Measurements from ENCODE around the gene DTD1. TPM values are rescaled to one million over a fixed set of nuclear protein-coding genes. Genes with fewer than 3 reads are reported as not detected.
"Not testable (repeated sequence)": the region's sequence is repeated elsewhere in the genome, so short reads cannot be mapped to it uniquely, and the experiment has no call there.

The DTD1 gene
- total RNA-seq, 1 experiment from 2014 or later: 14.3 TPM

DNA sequence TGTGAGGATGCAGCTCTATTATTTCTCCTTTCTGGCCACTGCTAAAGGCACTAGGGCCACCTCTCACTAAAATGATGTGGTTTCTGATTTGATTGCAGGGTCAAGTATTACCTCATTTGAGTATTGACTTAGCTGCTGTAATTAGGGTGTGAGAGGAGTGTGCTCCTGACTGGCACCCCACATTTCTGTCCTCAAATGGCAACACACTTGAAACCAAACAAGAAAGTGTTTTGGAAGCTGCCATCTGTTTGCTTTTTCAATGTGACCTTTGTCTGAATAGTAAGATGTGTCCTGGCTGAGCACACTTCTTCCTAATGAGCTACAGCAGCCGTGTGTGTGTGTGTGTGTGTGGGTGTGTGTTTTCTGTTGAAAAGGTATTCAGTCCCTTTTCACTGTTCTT, 162.9 kb downstream of the DTD1 start:
- H3K27ac Mint-ChIP-seq (ENCODE audit: unreplicated experiment): no peak overlapping the region
- BruUV-seq (replicated peaks): no TSS peak
- no peaks in the 10 kb centered on the region for H3K36me3 Mint-ChIP-seq (ENCODE audit: insufficient read depth, unreplicated experiment)
- H3K4me1 Mint-ChIP-seq (ENCODE audit: low read depth, unreplicated experiment): no peaks in the 10 kb centered on the region
- intact Hi-C loops (cut with micrococcal nuclease; ENCODE audit: unreplicated experiment): no loop called here
- CTCF ChIA-PET: no interaction called here
- no peak overlapping the region for H3K4me3 Mint-ChIP-seq (ENCODE audit: low read depth, unreplicated experiment)
- H3K9me3 Mint-ChIP-seq (ENCODE audit: low read depth, unreplicated experiment): no peaks in the 10 kb centered on the region
- no peak for DNase-seq
- no peaks in the 10 kb centered on the region for H3K27me3 Mint-ChIP-seq (ENCODE audit: unreplicated experiment)
- TF ChIP-seq CTCF (IDR thresholded peaks at IDR 0.05; ENCODE audit: unreplicated experiment): no peak

DNA sequence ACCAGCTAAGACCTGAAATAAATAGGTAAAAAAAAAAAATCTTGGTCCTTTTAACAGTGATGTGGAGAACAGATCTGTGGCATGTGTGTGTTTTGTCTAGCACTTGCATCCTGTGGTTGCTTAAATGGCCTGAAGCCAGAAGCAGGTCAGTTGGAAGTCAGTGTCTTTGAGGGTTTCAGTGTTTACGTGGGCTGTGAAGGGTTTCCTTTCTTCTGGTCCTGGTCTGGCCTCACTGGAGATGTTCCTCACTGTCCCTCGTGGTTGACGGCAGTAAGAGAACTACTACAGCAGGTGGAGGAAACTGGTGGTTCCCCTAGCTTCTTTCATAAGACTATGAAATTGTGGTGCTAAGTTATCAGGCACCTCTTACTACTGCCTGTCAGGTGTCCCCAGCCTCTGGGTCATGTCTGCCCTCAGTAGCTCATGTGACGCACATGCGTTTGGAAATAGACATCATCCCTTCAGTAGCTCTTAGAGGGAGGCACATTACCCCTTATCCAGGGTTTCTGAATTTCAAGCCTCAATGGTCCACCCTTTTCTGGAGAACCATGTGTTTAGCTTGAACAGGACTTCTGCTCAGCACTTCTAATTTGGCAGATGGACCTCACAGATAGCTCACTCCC, 166.3 kb downstream of the DTD1 start:
- Mint-ChIP-seq H3K27ac (ENCODE audit: unreplicated experiment) (no peak overlapping the region), H3K27me3 (ENCODE audit: unreplicated experiment) (no peaks in the 10 kb centered on the region), H3K36me3 (ENCODE audit: insufficient read depth, unreplicated experiment) (no peaks in the 10 kb centered on the region), H3K4me1 (ENCODE audit: low read depth, unreplicated experiment) (no peaks in the 10 kb centered on the region), H3K9me3 (ENCODE audit: low read depth, unreplicated experiment) (no peaks in the 10 kb centered on the region), H3K4me3 (ENCODE audit: low read depth, unreplicated experiment) (no peak overlapping the region)
- DNase-seq: no peak
- CTCF ChIA-PET: no interaction called here
- BruUV-seq (replicated peaks): no TSS peak
- TF ChIP-seq CTCF (IDR thresholded peaks at IDR 0.05; ENCODE audit: unreplicated experiment): no peak
- intact Hi-C loops (cut with micrococcal nuclease; ENCODE audit: unreplicated experiment): no loop called here

- Mint-ChIP-seq H3K4me3 (ENCODE audit: low read depth, unreplicated experiment) (no peak overlapping the region), H3K27me3 (ENCODE audit: unreplicated experiment) (no peaks in the 10 kb centered on the region), H3K9me3 (ENCODE audit: low read depth, unreplicated experiment) (no peaks in the 10 kb centered on the region), H3K36me3 (ENCODE audit: insufficient read depth, unreplicated experiment) (no peaks in the 10 kb centered on the region), H3K4me1 (ENCODE audit: low read depth, unreplicated experiment) (no peaks in the 10 kb centered on the region), H3K27ac (ENCODE audit: unreplicated experiment) (no peak overlapping the region)
- no TSS peak for BruUV-seq (replicated peaks)
- DNase-seq: no peak
- intact Hi-C loops (cut with micrococcal nuclease; ENCODE audit: unreplicated experiment): no loop called here
- no peak for TF ChIP-seq CTCF (IDR thresholded peaks at IDR 0.05; ENCODE audit: unreplicated experiment)
- CTCF ChIA-PET: no interaction called here
These were observed 166.8 kb downstream of the DTD1 start for GRCh38 chr20:18754653-18755045.

GRCh38 chr20:18760852-18761251, 173.0 kb downstream of the DTD1 start:
- DNase-seq; intact Hi-C loops (cut with micrococcal nuclease; ENCODE audit: unreplicated experiment); H3K27ac Mint-ChIP-seq (ENCODE audit: unreplicated experiment); BruUV-seq (replicated peaks); H3K36me3 Mint-ChIP-seq (ENCODE audit: insufficient read depth, unreplicated experiment); H3K4me3 Mint-ChIP-seq (ENCODE audit: low read depth, unreplicated experiment); H3K27me3 Mint-ChIP-seq (ENCODE audit: unreplicated experiment); H3K4me1 Mint-ChIP-seq (ENCODE audit: low read depth, unreplicated experiment); CTCF ChIA-PET; H3K9me3 Mint-ChIP-seq (ENCODE audit: low read depth, unreplicated experiment): not testable (repeated sequence)

DNA sequence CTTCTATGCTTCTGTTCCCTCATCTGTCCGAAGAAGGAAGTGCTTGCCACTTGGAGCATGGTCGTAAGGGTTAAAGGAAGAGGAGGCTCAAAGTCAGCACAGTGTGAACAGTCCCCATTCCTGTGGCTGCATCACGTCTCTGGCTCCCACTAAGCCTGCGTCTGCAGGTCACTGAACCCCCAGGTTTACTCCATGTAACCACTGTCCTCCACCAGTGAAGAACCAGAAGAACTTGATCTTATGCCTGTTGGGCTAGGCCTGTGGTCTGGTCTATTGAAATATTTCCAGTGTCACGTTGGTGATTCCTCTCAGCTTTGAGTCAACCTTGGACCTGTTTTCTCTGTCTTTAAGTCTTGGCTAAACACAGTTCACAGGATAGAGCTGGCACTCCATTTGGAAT, 179.8 kb downstream of the DTD1 start:
- CTCF ChIA-PET: no interaction called here
- no peak overlapping the region for H3K4me3 Mint-ChIP-seq (ENCODE audit: low read depth, unreplicated experiment)
- intact Hi-C loops (cut with micrococcal nuclease; ENCODE audit: unreplicated experiment): no loop called here
- no TSS peak for BruUV-seq (replicated peaks)
- no peaks in the 10 kb centered on the region for H3K4me1 Mint-ChIP-seq (ENCODE audit: low read depth, unreplicated experiment)
- H3K27ac Mint-ChIP-seq (ENCODE audit: unreplicated experiment): no peak overlapping the region
- TF ChIP-seq CTCF (IDR thresholded peaks at IDR 0.05; ENCODE audit: unreplicated experiment): no peak
- no peak for DNase-seq
- no peaks in the 10 kb centered on the region for H3K36me3 Mint-ChIP-seq (ENCODE audit: insufficient read depth, unreplicated experiment)
- H3K27me3 Mint-ChIP-seq (ENCODE audit: unreplicated experiment): no peaks in the 10 kb centered on the region
- no peaks in the 10 kb centered on the region for H3K9me3 Mint-ChIP-seq (ENCODE audit: low read depth, unreplicated experiment)
